ENCODE data around the gene SCRN1.

- no peak for TF ChIP-seq YY1 (IDR thresholded peaks at IDR 0.05; ENCODE audit: low read depth)
- no peak for TF ChIP-seq EP300 (IDR thresholded peaks at IDR 0.05; ENCODE audit: borderline replicate concordance)
- TF ChIP-seq EGR1 (IDR thresholded peaks at IDR 0.05): no peak
- no peak for TF ChIP-seq CREB1 (IDR thresholded peaks at IDR 0.05; ENCODE audit: low read depth)
- TF ChIP-seq TCF12 (IDR thresholded peaks at IDR 0.05; ENCODE audit: low read depth): no peak
- no peak for TF ChIP-seq REST (IDR thresholded peaks at IDR 0.05; ENCODE audit: low read depth)
- no peak for TF ChIP-seq RAD21 (IDR thresholded peaks at IDR 0.05; ENCODE audit: low read depth)
- TF ChIP-seq TAF1 (IDR thresholded peaks at IDR 0.05; ENCODE audit: low read depth): no peak
- no peak for TF ChIP-seq CEBPB (IDR thresholded peaks at IDR 0.05)
- no peak for TF ChIP-seq FOXM1 (IDR thresholded peaks at IDR 0.05; ENCODE audit: borderline replicate concordance, low read depth)
- TF ChIP-seq MAX (IDR thresholded peaks at IDR 0.05): no peak
- no peak for TF ChIP-seq ZBTB7A (IDR thresholded peaks at IDR 0.05; ENCODE audit: low read depth)
- no peak for TF ChIP-seq USF1 (IDR thresholded peaks at IDR 0.05)
These were observed 97.8 kb downstream of the SCRN1 start for GRCh38 chr7:29891766-29892165.

Data from Ishikawa (cell line).